HepG2 (cell line): Measurements from ENCODE around the gene NEURL1B. TPM values are rescaled to one million over a fixed set of nuclear protein-coding genes. Genes with fewer than 3 reads are reported as not detected.
A peak's percentile ranks its signal among the peaks of the same experiment; 100 is the strongest.

Experiments used
- ATAC-seq: fragments of 200-7000 bp; cut with Tn5 transposase; 3 replicates; pipeline ENCODE4 v1.9.1; 2020; ENCODE audit warnings: mild to moderate bottlenecking, moderate library complexity
- BruUV-seq: library from RNA; stranded (reverse); fragments of 400-500 nt; replicated peaks from 2 replicates; lab custom pipeline; 2021; lab: Mats Ljungman, UMichigan
- CTCF ChIA-PET: fragments of 300-600 bp; formaldehyde crosslinking; extraction: SDS; loops from one replicate; lab custom pipeline; 2021; ENCODE audit warnings: low total read pairs, inconsistent platforms, low intra/inter-chr PET ratio; lab: Yijun Ruan, JAX
- POLR2A ChIA-PET: fragments of 350-600 bp; sonication (Branson Sonifier 250); formaldehyde crosslinking; loops from one replicate; lab custom pipeline; 2020; ENCODE audit warnings: antibody characterized with exemption, inconsistent platforms; lab: Yijun Ruan, JAX
- DNase-seq: peaks from one replicate; pipeline ENCODE4 v3.0.0-alpha.2; 2015; ENCODE audit warnings: low spot score
- FAIRE-seq: peaks from 3 replicates; lab custom pipeline; 2011; peaks lifted over from hg19 to GRCh38; lab: Jason Lieb, UNC
- H2AFZ ChIP-seq: one replicate; pipeline ENCODE4 v1.6.1; 2011; ENCODE audit warnings: low read length, inconsistent platforms
- H3K27ac ChIP-seq: fragments of 300-600 bp; 3 replicates; pipeline ENCODE4 v1.8.0; 2011; ENCODE audit warnings: mixed run types, mild to moderate bottlenecking, mixed read lengths, low read length, inconsistent platforms; ENCODE audit not compliant: insufficient read depth; ENCODE audit errors: extremely low read length
- H3K27me3 ChIP-seq, 2 experiments: fragments of 200-600 bp in 1 of 2; 2 replicates in 1 of 2; 3 replicates in 1 of 2; pipeline versions ENCODE4 v1.6.0 to v1.8.0; 2011; ENCODE audit warnings: low read length in 2 of 2, mild to moderate bottlenecking in 2 of 2, moderate library complexity in 2 of 2, inconsistent platforms in 1 of 2; ENCODE audit not compliant: insufficient read depth in 2 of 2, control insufficient read depth in 1 of 2
- H3K36me3 ChIP-seq, 2 experiments: fragments of 200-600 bp in 1 of 2; replicated peaks in 1 of 2; 2 replicates in 1 of 2; 3 replicates in 1 of 2; pipeline versions ENCODE4 v1.5.1 to v1.8.0; 2011; ENCODE audit warnings: low read length in 2 of 2, inconsistent platforms in 1 of 2; ENCODE audit not compliant: insufficient read depth in 2 of 2, control insufficient read depth in 1 of 2
- H3K4me1 ChIP-seq: 2 replicates; pipeline ENCODE4 v1.5.1; 2012; ENCODE audit warnings: low read length, inconsistent platforms; ENCODE audit not compliant: insufficient read depth
- H3K4me2 ChIP-seq: 2 replicates; pipeline ENCODE4 v1.6.0; 2011; ENCODE audit warnings: low read depth, low read length, inconsistent platforms
- H3K4me3 ChIP-seq, 3 experiments: fragments of 200-600 bp in 1 of 3; sonication (generic), shearing (Covaris generic) in 1 of 3; replicated peaks in 1 of 3; 2 replicates each; pipeline ENCODE4 v1.5.1; 2011 to 2016; ENCODE audit warnings: low read length in 3 of 3, inconsistent platforms in 2 of 3, low read depth in 2 of 3, mild to moderate bottlenecking in 2 of 3, control low read depth in 1 of 3, mixed read lengths in 1 of 3; ENCODE audit not compliant: insufficient read depth in 1 of 3
- H3K79me2 ChIP-seq: one replicate; pipeline ENCODE4 v1.6.1; 2011; ENCODE audit warnings: low read length, inconsistent platforms; ENCODE audit not compliant: insufficient read depth
- H3K9ac ChIP-seq: 2 replicates; pipeline ENCODE4 v1.6.0; 2011; ENCODE audit warnings: mild to moderate bottlenecking, low read depth, low read length, inconsistent platforms; ENCODE audit not compliant: insufficient read depth
- H3K9me3 ChIP-seq: 2 replicates; pipeline ENCODE4 v1.5.1; 2012; ENCODE audit warnings: mild to moderate bottlenecking, low read length
- H4K20me1 ChIP-seq: 2 replicates; pipeline ENCODE4 v1.6.0; 2011; ENCODE audit warnings: inconsistent platforms, mild to moderate bottlenecking, low read length, moderate library complexity; ENCODE audit not compliant: insufficient read depth
- FOXP1 ChIP-seq, 2 experiments: fragments of 450-650 bp in 1 of 2; IDR thresholded peaks; 2 replicates each; pipeline ENCODE4 v1.6.1; 2017 to 2018; ENCODE audit warnings: antibody characterized with exemption in 1 of 2
- SRSF9 ChIP-seq: fragments of 200-400 bp; formaldehyde crosslinking; IDR thresholded peaks from 2 replicates; pipeline ENCODE4 v1.6.1; 2018; ENCODE audit warnings: borderline replicate concordance, mild to moderate bottlenecking, low read depth, low read length; ENCODE audit not compliant: insufficient read depth, poor library complexity, severe bottlenecking
- SRY ChIP-seq: sonication (generic); formaldehyde crosslinking; IDR thresholded peaks from 2 replicates; pipeline ENCODE4 v1.8.0; 2022; ENCODE audit warnings: mild to moderate bottlenecking, missing genetic modification reagents
- STAG1 ChIP-seq: sonication (generic); formaldehyde crosslinking; IDR thresholded peaks from 2 replicates; pipeline ENCODE4 v1.4.0; 2020; ENCODE audit warnings: missing genetic modification reagents
- ZNF33A ChIP-seq: sonication (generic); formaldehyde crosslinking; IDR thresholded peaks from 2 replicates; pipeline ENCODE4 v1.5.1; 2020; ENCODE audit warnings: missing genetic modification reagents, mild to moderate bottlenecking, moderate library complexity, borderline replicate concordance
- WGBS: methylation state at CpG from one replicate; pipeline ENCODE4 v1.1.6; 2017; ENCODE audit warnings: low lambda C conversion rate; 5-methylcytosine and 5-hydroxymethylcytosine counted together
- in situ Hi-C: cut with HindIII; loops from 2 replicates; pipeline ENCODE4 v1.10.0; 2017; ENCODE audit warnings: low pct_unique_long_range_greater_than_20kb; ENCODE audit not compliant: extremely low pct_ligation_motif_present
- intact Hi-C: fragments of 100-400 bp; cut with micrococcal nuclease; formaldehyde crosslinking; loops from one replicate; pipeline ENCODE4 v1.10.0; 2022; ENCODE audit not compliant: unreplicated experiment
- polyA plus RNA-seq, 8 experiments: library from polyadenylated mRNA; depleted of rRNA in 3 of 8; stranded (reverse) in 7 of 8; unstranded in 1 of 8; fragments of >200 nt; fragmentation: Illumina TruSeq in 4 of 8; extraction: Trizol in 4 of 8; gene quantifications; 2 replicates each; pipeline versions ENCODE4 v1.2.1 to v1.2.3, GENCODE V29; 2011 to 2016; ENCODE audit warnings: low read depth in 4 of 8, missing spikeins in 1 of 8, mixed read lengths in 1 of 8; ENCODE audit not compliant: insufficient read depth in 1 of 8
- total RNA-seq, 5 experiments: library from RNA; depleted of rRNA; stranded (reverse); fragments of >200 nt; fragmentation: Illumina TruSeq; extraction: Trizol; gene quantifications; 2 replicates each; pipeline ENCODE4 v1.2.3, GENCODE V29; 2016; ENCODE audit warnings: low read depth in 1 of 5
- TF ChIP-seq, protein P1 (sequence below): sonication (generic); formaldehyde crosslinking; IDR thresholded peaks from 2 replicates; pipeline ENCODE4 v1.5.0; 2020; ENCODE audit warnings: mild to moderate bottlenecking, missing genetic modification reagents, moderate library complexity

NEURL1B gene
- total and polyA plus RNA-seq, 2 of the 13 experiments (the other 11 are each of a cell fraction or from before 2014, with no cell fraction given), result 0.09 to 0.13 TPM

DNA sequence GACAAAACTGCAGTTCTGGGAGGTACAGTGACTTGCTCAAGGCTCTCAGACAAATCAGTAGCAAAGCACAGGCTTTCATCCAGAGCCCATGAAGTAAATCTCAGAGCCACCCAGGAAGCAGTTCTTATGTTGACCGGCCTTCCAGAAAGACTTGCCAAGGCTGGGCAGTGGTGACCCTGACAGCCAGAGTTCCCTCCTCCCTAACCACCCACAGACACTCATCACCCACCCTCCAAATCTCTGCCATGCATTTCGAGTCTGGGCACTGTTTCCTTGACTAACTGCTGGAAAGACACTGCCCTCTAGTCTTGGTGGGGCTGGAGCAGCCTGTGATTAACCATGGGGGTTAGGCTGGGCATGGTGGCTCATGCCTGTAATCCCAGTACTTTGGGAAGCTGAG, 21.5 kb downstream of the NEURL1B start:
- no peak overlapping the region for H2AFZ ChIP-seq
- no peaks in the 10 kb centered on the region for H3K9me3 ChIP-seq
- ATAC-seq (no peak), DNase-seq (no peak)
- no TSS peak for BruUV-seq
- ChIA-PET POLR2A (no interaction called here), CTCF (no interaction called here)
- H3K4me1 ChIP-seq, result peaks cover 47% of the 10 kb centered on the region
- WGBS, result 29% methylated on average over 2 of the region's 2 CpGs
- TF ChIP-seq ZNF33A (no peak), FOXP1 (IDR thresholded peaks at IDR 0.05) (no peak), FOXP1 (CRISPR knock-in tag; IDR thresholded peaks at IDR 0.05) (no peak), STAG1 (CRISPR knock-in tag) (peak; percentile 14; the same call in 1 of the 2 replicates), SRSF9 (no peak)
- TF ChIP-seq, all 625 proteins: peak for 1
- H3K9ac ChIP-seq, result no peak overlapping the region
- no peaks in the 10 kb centered on the region for H3K79me2 ChIP-seq
- intact Hi-C loops (no loop called here), in situ Hi-C loops (no loop called here)
- no peak overlapping the region for H3K4me2 ChIP-seq
- FAIRE-seq, result no peak
- H3K27ac ChIP-seq, result no peak overlapping the region
- no peak overlapping the region for H3K4me3 ChIP-seq
- H3K27me3 ChIP-seq, result 0 out of 5 replicates have a peak, but pooled peaks cover 0 to 3% of the 10 kb centered on the region in 2 experiments
- H4K20me1 ChIP-seq, result no peaks in the 10 kb centered on the region
- no peaks in the 10 kb centered on the region for H3K36me3 ChIP-seq

DNA sequence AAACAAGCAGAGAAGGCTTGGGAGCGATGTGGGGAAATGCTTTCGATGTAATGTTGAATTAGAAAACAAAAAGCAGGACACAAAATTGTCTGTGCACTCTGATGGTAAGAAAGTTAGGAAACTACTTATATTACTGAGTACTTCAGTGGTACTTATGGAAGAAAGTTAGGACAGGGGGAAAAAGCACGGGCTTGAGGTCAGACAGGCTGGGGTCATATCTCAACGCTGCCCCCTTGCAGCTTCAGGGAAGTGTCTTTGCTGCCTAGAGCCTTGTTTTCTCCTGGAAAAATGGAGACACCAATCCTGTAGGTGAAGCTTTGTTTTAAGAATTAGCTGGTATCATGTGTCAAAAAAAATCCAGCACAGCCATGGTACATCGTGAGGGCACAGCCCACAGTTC, 23.0 kb downstream of the NEURL1B start:
- H3K79me2 ChIP-seq, result no peaks in the 10 kb centered on the region
- CTCF ChIA-PET, result no interaction called here
- H3K27ac ChIP-seq, result no peak overlapping the region
- no peaks in the 10 kb centered on the region for H3K36me3 ChIP-seq
- ATAC-seq (no peak), DNase-seq (no peak), FAIRE-seq (no peak)
- no peaks in the 10 kb centered on the region for H3K9me3 ChIP-seq
- no peak overlapping the region for H2AFZ ChIP-seq
- intact Hi-C loops (no loop called here), in situ Hi-C loops (no loop called here)
- no peaks in the 10 kb centered on the region for H4K20me1 ChIP-seq
- 44% methylated on average over 4 of the region's 5 CpGs for WGBS
- no TSS peak for BruUV-seq
- POLR2A ChIA-PET, result no interaction called here
- H3K27me3 ChIP-seq, result 0 out of 5 replicates have a peak, but pooled peaks cover 0 to 6% of the 10 kb centered on the region in 2 experiments
- H3K4me3 ChIP-seq, result no peak overlapping the region
- H3K4me1 ChIP-seq, result peaks cover 36% of the 10 kb centered on the region
- no peak overlapping the region for H3K9ac ChIP-seq
- TF ChIP-seq, protein P1, sequence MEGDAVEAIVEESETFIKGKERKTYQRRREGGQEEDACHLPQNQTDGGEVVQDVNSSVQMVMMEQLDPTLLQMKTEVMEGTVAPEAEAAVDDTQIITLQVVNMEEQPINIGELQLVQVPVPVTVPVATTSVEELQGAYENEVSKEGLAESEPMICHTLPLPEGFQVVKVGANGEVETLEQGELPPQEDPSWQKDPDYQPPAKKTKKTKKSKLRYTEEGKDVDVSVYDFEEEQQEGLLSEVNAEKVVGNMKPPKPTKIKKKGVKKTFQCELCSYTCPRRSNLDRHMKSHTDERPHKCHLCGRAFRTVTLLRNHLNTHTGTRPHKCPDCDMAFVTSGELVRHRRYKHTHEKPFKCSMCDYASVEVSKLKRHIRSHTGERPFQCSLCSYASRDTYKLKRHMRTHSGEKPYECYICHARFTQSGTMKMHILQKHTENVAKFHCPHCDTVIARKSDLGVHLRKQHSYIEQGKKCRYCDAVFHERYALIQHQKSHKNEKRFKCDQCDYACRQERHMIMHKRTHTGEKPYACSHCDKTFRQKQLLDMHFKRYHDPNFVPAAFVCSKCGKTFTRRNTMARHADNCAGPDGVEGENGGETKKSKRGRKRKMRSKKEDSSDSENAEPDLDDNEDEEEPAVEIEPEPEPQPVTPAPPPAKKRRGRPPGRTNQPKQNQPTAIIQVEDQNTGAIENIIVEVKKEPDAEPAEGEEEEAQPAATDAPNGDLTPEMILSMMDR (CRISPR knock-in tag), result 0 out of 2 replicates have a peak, but pooled peaks have one; percentile 4
- no peak for TF ChIP-seq SRY (CRISPR knock-in tag)
- H3K4me2 ChIP-seq, result no peak overlapping the region
